Measurements from ENCODE around the gene PRDM12.

PRDM12 gene

DNA sequence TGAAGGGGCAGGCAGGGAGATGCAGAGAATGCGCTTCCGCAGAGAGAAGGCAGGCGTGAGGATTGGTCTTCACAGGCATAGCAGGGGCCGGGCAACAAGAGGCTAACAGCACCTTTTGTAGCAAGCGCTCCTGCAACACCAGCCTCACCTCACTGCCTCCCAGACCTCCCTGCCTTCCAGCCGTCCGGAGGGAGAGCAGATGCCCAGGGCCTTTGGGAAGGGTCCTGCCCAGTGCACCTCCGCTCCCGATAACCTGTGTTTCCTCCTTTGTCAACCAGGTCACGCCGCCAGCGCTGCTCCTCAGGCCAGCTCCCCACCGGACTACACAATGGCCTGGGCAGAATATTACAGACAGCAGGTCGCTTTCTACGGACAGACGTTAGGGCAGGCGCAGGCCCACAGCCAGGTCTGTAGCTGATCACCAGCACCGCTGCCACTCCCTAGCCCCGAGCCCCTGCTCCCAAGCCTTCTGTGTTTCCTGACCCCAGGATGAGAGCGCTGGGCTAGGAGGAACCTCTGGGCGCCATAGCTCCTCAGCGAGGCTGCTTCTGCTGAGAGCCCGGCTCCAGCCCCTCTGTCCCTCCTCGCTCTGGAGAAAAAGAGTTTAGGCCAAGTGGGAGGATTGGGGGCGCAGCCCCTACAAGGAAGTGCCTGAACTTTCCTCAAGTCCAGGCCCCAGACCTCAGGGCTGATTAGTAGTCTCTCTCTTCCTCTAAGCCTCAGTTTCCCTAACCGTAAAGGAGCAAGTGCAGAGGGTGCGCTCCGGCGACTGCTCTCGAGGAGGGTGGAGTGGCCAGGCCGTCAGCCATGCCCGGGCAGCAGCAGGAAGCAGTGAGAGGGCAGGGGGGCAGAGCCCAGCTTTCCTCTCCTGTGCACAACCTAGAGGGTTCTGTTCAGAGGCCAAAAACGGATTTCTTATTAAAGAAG is 28.4 kb upstream of the PRDM12 start:
- DNase-seq (ENCODE audit: low spot score), result no peak

DNA sequence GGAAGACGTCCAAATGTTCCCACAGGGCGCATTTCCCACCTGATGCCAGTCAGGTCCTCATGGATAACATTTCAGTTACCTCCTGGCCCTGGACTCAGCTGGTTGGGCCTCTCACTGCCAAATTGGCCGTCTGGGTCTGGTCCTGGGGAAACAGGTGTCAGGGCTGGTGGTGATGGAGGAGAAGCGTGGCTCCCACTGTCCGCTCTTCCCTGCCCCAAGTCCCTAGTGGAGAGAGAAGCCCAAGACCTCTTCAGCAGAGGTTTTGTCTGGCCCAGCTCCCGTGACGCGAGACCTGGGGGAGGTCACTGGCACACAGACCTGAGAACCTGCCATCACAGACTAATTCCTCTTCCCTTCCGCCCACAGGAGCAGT is 27.8 kb upstream of the PRDM12 start:
- no peak for DNase-seq (ENCODE audit: low spot score)

DNA sequence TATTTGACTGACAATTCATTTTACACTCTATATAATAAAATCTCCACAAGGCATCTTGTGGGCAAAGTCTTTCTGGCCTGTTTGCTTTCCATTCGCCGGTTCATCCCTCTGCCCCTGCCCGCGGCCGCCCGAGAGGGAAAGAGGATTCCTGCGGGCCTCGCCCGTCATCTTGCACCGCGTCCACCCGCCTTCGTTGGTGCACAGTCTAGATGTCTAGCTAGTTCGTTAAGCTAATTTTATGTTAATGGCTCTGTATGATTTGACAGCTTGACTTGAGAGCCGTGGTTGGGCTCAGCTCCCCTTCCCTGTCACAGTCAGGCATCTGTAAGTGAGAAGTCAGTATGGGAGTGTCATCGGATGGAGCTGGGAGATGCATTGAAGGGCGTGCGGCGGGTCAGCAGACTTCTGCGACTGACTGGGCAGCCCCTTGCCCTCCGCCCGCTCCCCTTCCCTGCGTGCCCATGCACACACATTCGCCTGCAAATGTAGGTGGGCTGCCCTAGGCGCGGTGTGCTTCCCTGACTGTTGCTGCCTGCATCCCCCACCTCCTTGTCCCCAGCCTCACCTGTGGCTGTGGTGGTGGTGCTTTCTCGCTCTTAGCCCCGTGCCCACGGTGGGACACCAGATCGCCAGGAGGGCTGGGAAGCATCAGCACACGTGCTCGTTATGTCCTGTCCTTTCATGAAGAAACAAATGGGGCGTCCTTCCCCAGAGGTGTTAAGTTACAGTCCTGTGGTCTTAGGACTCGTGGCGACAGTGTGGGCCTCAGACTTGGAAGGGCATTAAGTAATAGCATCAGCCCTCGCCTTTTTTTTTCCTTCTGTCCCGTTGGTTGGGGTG is 25.9 kb upstream of the PRDM12 start:
- DNase-seq (ENCODE audit: low spot score), result no peak

DNA sequence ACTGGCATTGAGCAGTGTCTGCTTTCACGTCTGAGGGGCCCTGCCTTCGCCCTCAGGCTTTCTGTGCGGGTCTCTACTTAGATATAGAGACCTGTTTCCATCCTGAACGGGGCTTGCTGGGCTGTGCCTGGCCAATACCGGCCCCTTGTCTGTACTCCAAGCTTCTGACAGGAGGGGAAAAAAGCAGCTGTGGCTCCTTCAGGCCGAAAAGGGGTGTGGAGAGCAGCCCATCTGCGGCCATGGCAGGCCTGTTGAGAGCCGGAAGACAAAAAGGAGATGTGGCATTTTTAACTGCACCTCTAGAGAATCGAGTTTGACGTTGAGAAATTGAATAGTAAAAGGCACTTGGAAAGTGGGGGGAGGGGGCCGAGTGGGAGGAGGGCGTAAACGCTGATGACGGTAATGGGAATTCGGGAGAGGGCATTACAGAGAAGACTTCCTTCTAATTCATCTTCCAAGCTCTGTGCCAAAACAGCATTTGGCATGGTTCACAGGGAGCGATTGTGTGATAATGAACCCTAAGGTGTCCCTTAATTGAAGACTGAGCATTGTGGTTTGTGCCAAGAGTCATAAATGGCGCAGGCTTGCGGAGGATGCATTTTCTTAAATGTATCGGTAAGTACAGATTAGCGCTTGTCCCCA is 25.1 kb upstream of the PRDM12 start:
- no peak for DNase-seq (ENCODE audit: low spot score)

DNA sequence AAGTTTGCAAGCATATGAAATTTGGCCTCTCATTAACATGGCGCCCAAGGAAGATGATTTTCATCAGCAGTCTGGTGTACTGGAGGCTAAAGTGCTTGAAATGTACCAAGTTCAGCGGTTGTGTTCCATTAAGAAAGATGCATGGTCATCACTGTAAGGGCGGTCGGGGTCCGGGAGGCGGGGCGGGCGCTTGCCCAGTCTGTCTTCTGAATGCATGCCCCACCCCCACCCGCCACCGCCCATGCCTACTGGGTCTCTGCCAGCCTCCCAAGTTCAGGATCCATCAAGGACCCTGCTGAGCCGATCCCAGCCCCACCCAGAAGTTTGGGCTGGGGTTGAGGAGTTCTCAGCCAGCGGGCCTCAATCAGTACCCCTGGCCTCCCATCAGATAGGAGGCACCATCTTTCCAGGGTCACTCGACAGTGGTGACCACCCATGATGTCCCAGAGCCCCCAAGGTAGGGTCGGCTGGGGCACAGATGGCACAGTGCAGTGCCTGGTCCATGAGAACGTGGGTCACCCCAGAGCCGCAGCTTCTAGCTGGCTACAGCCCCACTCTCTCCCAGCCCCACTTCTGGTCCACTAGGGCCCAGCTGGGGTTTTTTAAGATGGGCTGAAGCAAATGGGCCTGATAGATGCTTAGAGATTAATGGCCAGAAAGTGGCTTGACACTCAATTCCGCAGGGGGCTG is 24.4 kb upstream of the PRDM12 start:
- DNase-seq (ENCODE audit: low spot score), result no peak

DNA sequence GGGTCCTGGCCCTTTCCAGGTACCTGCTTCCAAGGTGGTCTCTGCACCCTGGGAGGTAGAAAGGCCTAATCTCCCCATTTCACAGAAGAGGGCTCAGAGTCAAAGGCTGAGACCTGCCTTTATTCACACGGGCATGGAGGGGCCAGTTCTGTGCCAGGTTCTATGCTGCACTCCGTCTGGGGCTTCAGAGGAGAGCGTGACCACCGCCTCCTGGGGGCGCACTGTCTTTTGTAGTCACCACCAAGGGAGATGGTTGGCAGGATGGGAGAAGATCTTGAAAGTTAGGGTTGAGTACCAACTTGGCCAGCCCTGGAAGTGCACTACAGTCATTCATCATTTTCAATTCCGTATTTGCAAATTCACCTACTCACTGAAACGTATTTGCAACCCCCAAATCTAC is 23.7 kb upstream of the PRDM12 start:
- DNase-seq (ENCODE audit: low spot score), result no peak

DNA sequence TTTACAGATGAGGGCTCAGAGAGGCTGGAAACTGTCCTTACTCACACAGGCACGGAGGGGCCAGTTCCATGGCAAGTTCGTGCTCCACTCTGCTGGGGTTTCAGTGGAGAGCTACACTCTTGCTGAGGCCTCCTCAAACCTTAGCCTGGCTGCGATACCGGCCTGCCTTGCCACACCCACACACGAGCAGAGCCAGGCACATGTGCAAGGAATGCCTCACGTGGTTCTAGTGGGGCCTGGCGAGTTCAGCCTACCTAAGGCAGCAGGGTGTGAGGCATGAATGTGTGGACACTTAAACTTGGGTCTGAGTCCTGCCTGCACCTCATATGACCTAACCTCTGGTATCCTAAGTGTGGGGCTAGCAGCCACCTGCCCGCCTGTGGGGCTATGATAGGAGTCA is 21.5 kb upstream of the PRDM12 start:
- DNase-seq (ENCODE audit: low spot score), result no peak

DNA sequence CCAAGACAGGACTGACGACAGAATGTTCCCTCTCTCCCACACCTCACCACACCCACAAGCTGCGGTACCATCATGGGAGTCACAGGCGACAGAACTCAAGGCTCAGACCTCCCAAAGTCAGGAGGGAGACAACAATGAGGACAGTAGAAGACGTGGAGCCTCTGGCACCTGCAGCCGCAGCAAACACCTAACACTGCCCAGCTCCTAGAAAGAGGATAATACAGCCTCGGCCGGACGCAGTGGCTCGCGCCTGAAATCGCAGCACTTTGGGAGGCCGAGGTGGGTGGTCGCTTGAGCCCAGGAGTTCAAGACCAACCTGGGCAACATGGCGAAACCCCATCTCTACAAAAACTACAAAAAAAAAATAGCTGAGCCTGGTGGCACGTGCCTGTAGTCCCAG is 13.2 kb upstream of the PRDM12 start:
- no peak for DNase-seq (ENCODE audit: low spot score)

DNA sequence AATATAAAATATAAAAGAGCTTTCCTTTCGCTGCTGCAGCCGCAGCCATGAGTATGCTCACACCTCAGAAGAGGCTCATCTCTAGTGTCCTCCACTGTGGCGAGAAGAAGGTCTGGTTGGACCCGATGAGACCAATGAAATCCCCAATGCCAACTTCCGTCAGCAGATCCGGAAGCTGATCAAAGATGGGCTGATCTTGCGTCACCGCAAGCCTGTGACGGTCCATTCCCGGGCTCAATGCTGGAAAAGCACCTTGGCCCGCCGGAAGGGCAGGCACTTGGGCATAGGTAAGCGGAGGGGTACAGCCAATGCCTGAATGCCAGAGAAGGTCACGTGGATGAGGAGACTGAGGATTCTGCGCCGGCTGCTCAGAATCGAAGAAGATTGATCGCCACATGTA is 12.6 kb upstream of the PRDM12 start:
- DNase-seq (ENCODE audit: low spot score), result no peak

DNA sequence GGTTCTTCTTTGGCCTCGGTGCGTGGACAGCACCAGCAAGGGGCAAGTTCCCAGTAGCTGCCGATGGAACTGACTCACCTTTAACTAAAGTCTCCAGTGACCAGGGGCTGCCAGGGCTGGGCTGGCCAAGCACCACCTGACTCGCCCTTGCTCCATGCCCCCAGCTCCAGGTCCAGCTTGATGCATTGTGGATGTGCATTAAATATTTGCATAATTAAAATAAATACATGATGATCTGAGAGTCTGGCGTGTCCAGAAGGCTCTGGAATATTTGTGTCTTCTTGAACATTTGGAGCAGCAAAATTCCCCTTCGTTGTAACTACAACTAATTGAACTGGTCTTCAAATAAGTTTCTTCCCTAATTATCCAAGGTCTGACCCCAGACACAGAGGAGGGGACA is 9.5 kb upstream of the PRDM12 start:
- DNase-seq (ENCODE audit: low spot score), result no peak

DNA sequence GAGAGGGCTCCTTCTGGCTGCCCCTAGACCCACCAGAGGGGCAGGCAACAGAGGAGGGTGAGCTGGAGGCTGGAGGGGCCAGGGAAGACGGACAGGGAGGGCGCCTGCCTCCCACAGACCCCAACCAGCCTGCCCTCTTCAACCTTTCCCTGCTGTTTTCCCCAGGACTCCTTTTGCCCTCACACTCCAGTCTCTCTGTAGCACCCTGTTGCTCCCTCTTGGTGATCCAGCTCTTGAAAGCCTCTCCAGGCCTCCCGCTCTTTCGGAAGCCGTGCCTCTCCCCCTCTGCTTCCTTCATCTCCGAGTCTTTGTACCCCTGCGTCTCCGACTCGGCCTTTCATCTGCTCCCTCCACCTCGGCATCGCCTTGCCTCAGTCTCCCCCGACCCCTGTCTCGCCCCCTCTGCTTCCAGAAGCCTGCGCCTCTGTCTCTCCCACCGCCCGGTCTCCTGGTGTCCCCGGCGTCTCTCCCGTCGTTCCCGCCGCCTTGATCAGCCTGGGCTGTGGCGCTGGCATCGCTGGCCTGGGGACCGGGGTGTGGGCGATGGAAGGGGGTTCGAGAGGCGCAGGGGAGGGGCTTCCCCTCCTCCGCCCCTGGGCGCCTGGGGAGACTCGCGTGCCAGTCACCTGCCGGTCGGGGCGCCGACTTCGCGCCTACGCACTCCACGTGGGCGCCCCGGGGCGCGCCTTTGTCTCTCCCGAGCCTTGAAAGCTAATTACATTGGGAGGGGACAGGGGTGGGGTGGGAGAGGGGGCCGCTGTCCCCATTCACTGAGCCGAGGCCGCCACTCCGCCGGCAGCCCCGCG is 5.3 kb upstream of the PRDM12 start:
- DNase-seq (ENCODE audit: low spot score), result no peak

DNA sequence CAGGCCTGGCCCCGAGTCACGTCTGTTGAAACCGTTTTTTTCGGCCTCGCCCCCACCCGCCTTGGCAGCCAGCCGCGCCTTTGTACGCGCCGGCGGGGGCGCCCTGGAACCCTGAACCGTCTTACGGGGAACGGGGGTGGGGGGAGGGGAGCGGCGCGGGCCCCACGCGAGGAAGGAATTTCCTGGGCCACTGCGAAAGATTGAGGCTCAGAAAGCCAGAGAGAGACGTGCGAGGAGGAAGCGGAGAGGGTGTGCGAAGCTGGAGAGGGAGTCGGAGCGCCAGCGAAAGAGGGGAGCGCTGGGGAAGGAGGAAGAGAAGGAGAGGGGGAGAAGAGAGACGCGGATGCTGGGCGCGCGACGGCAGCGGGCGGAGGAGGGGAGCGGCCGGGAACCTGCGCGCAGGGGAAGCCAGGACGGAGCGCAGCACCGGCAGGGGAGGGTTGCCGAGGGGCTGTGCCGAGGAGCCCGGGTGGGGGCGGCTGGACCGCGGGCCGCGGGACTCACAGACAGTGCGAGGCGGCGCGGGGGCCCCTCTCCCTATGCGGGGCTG is 4.6 kb upstream of the PRDM12 start:
- DNase-seq (ENCODE audit: low spot score), result no peak

DNA sequence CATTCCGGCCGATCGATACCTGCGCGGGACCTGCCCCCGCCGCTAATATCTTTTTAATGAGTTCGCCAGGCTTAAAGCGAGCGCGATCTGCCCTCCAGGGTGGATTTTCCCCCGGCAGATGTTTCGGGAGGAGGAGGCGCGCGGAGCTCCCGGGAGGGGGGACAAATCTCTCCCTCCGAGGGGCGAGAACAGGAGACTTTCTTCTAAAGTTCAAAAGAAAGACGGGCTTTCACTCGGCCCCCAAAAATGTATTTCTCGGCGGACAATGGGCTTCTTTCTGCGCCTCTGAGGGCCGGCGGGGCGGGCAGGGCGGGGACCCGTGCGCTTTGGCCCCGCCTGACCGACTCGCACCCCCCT is 4.1 kb upstream of the PRDM12 start:
- DNase-seq (ENCODE audit: low spot score), result no peak

DNA sequence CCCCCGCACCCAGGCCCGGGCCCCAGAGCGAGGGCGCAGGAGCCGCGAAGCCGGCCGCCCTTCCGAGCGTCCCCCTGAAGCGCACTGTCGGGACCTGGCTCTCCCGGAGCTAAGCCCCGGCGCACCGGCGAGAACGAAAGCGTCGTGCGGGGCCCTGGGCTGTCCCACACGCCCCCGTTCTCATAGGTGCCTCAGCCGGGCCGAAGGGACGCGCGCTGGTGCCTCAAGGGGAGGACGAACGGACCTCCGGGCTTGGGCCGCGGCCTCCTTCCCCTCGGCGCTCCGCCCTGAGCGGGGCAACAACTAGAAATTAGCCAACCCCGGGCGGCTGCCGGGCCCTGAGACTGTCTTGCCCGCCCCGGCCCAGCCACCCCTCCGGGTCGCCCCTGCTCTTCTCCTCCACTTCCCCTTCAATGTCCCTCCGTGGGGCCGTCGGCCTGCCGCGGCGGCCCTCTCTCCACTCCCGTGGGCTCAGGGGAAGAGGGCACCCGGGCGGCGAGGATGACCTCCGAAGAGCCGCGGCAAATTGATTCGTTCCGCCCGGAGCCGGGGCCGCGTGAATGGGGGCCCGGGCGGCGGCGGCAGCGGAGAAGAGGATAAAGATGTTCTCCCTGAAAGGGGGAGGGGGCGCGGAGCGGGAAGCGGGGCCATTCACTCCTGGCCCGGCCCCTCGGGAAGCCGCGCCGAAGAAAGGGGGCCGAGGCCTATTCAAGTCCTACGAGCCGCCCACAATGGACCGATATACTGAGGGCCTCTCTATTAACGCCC is 3.5 kb upstream of the PRDM12 start:
- no peak for DNase-seq (ENCODE audit: low spot score)

DNA sequence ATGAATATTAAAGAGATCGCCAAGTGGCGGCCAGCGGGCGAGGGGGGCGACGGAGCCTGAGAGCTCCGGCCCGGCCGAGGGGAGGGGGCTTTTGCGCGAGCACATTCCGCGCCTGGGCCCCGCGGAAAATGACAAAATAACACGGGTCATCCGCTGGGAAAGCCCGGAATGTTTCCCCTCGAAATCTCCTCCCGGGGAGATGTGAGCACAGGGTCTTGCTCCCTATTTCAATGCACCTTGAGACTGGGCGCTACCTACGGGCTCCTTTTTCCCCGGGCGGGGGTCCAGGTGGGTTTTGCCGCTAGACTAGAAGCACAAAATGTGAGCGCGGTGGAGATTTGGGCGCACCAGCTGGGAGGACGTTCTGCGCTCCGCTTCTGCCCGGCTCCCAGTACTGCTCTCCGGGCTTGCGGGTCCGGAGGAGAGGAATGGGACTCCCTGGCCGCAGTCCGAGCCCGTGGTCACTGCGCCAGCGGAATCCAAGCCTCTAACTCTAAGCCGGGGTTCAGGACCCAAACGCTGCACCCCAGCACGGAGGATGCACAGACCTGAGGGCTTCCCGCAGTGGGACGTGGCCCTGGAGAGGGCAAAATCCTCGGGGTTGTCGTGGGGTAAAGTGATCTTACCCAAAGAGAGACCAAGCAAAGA is 2.8 kb upstream of the PRDM12 start:
- DNase-seq (ENCODE audit: low spot score), result no peak

DNA sequence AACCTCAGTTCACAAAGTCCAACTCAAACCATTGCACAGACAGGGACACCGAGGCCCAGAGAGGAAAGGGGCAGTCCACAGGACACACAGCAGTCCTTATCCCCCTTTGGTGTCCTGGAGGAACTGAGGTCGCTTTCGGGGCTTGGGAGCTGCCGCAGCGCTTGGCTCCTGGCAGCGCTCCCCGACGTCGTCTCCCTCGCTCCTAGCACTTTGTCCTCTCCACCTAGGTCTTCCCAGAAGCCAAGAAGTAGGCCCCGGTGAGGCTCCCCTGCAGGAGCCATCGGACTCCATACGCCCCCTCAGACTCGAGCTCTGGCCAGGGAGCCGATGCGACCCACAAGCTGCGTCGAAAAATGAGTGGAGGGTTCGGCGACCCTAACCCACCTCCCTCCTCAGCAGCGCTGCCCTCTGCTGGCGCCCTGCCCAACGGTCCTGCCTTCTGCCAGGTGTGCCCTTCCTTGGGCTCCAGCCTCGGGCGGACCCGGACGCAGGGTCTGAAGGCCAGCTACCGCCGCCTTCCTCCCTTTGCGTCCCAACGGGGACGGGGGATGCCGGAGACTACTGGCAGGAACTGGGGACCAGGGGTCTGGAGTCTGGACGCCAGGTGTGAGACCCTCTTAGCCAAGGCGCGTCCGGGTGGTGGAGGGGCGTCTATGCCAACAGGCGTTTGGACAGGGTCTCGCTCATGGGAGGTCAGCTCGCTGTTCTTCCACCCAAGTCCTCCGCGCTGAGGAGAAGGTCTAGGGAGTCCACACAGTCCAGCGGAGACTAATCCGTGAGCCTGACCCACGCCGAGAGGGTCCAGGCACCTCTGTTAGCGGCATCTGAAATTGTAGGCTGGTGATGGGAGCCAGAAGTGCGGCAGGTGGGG is 2.1 kb upstream of the PRDM12 start:
- DNase-seq (ENCODE audit: low spot score), result no peak

DNA sequence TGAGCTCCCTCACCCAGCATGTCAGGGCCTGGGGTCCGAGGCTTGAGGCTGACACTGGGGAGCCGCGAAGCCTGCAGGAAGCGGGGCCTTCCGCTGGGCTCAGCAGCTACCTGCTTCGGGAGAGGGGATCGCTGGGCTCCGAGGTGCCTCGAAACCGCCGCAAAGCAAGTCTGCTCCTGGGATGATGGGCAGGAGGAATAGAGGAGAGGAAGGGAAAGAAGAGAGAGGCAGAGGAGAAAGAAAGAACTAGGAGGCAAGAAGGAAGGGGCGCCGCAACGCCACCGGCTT is 1.5 kb upstream of the PRDM12 start:
- DNase-seq (ENCODE audit: low spot score), result no peak

DNA sequence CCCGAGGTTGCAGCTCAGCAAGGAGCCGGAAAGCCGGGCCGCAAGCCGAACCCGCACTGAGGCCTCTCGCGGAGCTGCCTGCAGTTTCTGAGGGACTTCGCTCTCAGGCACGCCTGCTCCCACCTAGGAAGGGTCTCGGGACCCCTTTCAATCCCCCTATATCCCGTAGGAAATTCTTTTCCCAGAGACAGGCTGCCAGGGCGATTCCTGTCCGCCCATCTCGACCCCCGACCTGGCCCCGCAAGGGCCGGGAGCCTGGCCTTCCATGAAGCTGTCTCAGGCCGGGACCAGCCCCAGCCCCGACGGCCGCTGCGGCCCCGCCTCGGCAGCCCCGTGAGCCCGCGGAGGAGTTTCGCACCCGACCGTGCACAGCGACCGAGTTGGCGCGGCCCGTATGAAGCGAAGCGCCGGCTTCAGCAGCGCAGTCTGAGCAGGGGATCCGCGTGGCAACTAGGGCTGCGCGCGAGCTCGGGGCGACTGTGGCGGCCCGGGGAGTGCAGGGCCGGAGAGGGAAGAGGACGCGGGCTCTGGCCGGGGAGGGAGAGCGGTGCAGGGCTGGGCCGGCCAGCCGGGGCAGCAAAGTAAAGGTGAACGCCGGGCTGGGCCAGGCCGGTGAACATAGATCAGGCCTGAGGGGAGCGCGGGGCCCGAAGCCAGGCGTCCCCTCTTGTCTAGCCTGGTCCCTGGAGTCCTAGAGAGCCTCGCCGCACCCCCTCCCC is 977 bp upstream of the PRDM12 start:
- DNase-seq (ENCODE audit: low spot score), result no peak
